GM12878 (cell line): ENCODE data around the gene DYNLL1. TPM values are rescaled to one million over a fixed set of nuclear protein-coding genes. Genes with fewer than 3 reads are reported as not detected.

Experiments used
- ATAC-seq: fragments of 200-7000 bp; cut with Tn5 transposase; 3 replicates; pipeline ENCODE4 v1.9.1; 2020; ENCODE audit warnings: mild to moderate bottlenecking, moderate library complexity
- BruUV-seq: library from RNA; stranded (reverse); fragments of 400-500 nt; replicated peaks from 2 replicates; lab custom pipeline; 2021; lab: Mats Ljungman, UMichigan
- CTCF ChIA-PET: fragments of 300-600 bp; sonication (Branson Sonifier 250); formaldehyde crosslinking; extraction: SDS; loops from one replicate; lab custom pipeline; 2021; ENCODE audit warnings: inconsistent platforms; lab: Yijun Ruan, JAX
- POLR2A ChIA-PET: fragments of 350-600 bp; formaldehyde crosslinking; extraction: SDS; loops from one replicate; lab custom pipeline; 2021; ENCODE audit warnings: inconsistent platforms; lab: Charles Lee
- RAD21 ChIA-PET: fragments of 300-600 bp; sonication (Branson Sonifier 250); formaldehyde crosslinking; loops from one replicate; lab custom pipeline; 2023; ENCODE audit warnings: antibody characterized with exemption; ENCODE audit not compliant: unreplicated experiment; lab: Charles Lee
- SMC1A ChIA-PET: fragments of 300-600 bp; sonication (Branson Sonifier 250); formaldehyde crosslinking; loops from one replicate; lab custom pipeline; 2023; ENCODE audit not compliant: unreplicated experiment, uncharacterized antibody; lab: Charles Lee
- DNase-seq: peaks from one replicate; pipeline ENCODE4 v3.0.0-alpha.2; 2011; ENCODE audit warnings: low read depth, low spot score
- FAIRE-seq: peaks from 3 replicates; lab custom pipeline; 2011; peaks lifted over from hg19 to GRCh38; lab: Jason Lieb, UNC
- H2AFZ ChIP-seq: 2 replicates; pipeline ENCODE4 v1.6.0; 2011; ENCODE audit warnings: low read depth, low read length, control low read depth; ENCODE audit not compliant: control insufficient read depth
- H3K27ac ChIP-seq: 2 replicates; pipeline ENCODE4 v1.5.1; 2011; ENCODE audit warnings: control low read depth; ENCODE audit not compliant: control insufficient read depth, insufficient read depth
- H3K27me3 ChIP-seq, 2 experiments: replicated peaks in 1 of 2; 2 replicates each; pipeline versions ENCODE4 v1.6.0 to v1.6.1; 2011; ENCODE audit warnings: low read length in 1 of 2; ENCODE audit not compliant: control insufficient read depth in 2 of 2, insufficient read depth in 2 of 2
- H3K36me3 ChIP-seq, 2 experiments: 2 replicates each; pipeline ENCODE4 v1.5.1; 2011; ENCODE audit warnings: low read length in 1 of 2; ENCODE audit not compliant: control insufficient read depth in 2 of 2, insufficient read depth in 2 of 2
- H3K4me1 ChIP-seq: 2 replicates; pipeline ENCODE4 v1.6.1; 2011; ENCODE audit warnings: mild to moderate bottlenecking, low read length, moderate library complexity, mixed read lengths; ENCODE audit not compliant: control insufficient read depth, insufficient read depth
- H3K4me2 ChIP-seq: 2 replicates; pipeline ENCODE4 v1.6.0; 2011; ENCODE audit warnings: control low read depth; ENCODE audit not compliant: control insufficient read depth, insufficient read depth
- H3K4me3 ChIP-seq: fragments of 200-600 bp; sonication (generic); 2 replicates; pipeline ENCODE4 v1.5.1; 2016
- H3K79me2 ChIP-seq: 2 replicates; pipeline ENCODE4 v1.6.0; 2011; ENCODE audit warnings: low read length; ENCODE audit not compliant: control insufficient read depth, insufficient read depth
- H3K9ac ChIP-seq: 2 replicates; pipeline ENCODE4 v1.8.0; 2011; ENCODE audit warnings: low read length, control low read depth, mixed read lengths; ENCODE audit not compliant: control insufficient read depth, insufficient read depth
- H3K9me3 ChIP-seq: replicated peaks from 3 replicates; pipeline ENCODE4 v1.5.1; 2011; ENCODE audit warnings: mild to moderate bottlenecking, low read length; ENCODE audit not compliant: control insufficient read depth, insufficient read depth
- H4K20me1 ChIP-seq: 2 replicates; pipeline ENCODE4 v1.6.0; 2011; ENCODE audit not compliant: control insufficient read depth, insufficient read depth
- CBFB ChIP-seq: IDR thresholded peaks from 2 replicates; pipeline ENCODE4 v1.6.1; 2016; ENCODE audit warnings: antibody characterized with exemption, low read depth
- CBX5 ChIP-seq: sonication (generic); IDR thresholded peaks from 2 replicates; pipeline ENCODE4 v1.6.1; 2016; ENCODE audit warnings: low read depth, moderate library complexity, mild to moderate bottlenecking, inconsistent platforms
- EGR1 ChIP-seq, 2 experiments: IDR thresholded peaks; 1 replicate in 1 of 2; 2 replicates in 1 of 2; pipeline ENCODE4 v1.6.1; 2011 to 2012; ENCODE audit warnings: low read depth in 2 of 2, low read length in 2 of 2, borderline replicate concordance in 1 of 2, mild to moderate bottlenecking in 1 of 2, moderate library complexity in 1 of 2
- EZH2 ChIP-seq: IDR thresholded peaks from 2 replicates; pipeline ENCODE4 v1.6.1; 2012; ENCODE audit warnings: low read depth, mild to moderate bottlenecking, control low read depth, inconsistent platforms, low read length, borderline replicate concordance; ENCODE audit not compliant: control insufficient read depth
- FOS ChIP-seq: IDR thresholded peaks from 3 replicates; pipeline ENCODE4 v1.6.1; 2011; ENCODE audit warnings: borderline replicate concordance; ENCODE audit not compliant: insufficient read length; ENCODE audit errors: extremely low read depth
- GATAD2B ChIP-seq: fragments of 450-650 bp; conservative IDR thresholded peaks from 2 replicates; pipeline ENCODE4 v1.6.1; 2017; ENCODE audit warnings: low read depth, mild to moderate bottlenecking, moderate library complexity
- MAX ChIP-seq: IDR thresholded peaks from 2 replicates; pipeline ENCODE4 v1.6.1; 2012; ENCODE audit warnings: low read depth, low read length, improper control_type of control experiment
- MTA3 ChIP-seq: IDR thresholded peaks from 2 replicates; pipeline ENCODE4 v1.6.1; 2012; ENCODE audit warnings: low read length, inconsistent platforms, borderline replicate concordance
- NBN ChIP-seq: fragments of 450-650 bp; IDR thresholded peaks from 2 replicates; pipeline ENCODE4 v1.6.1; 2016
- PAX5 ChIP-seq: IDR thresholded peaks from 2 replicates; pipeline ENCODE4 v1.6.1; 2011; ENCODE audit warnings: low read depth, low read length, borderline replicate concordance
- POLR2AphosphoS2 ChIP-seq: IDR thresholded peaks from 2 replicates; pipeline ENCODE4 v1.6.1; 2011; ENCODE audit warnings: low read depth, mild to moderate bottlenecking, low read length, improper control_type of control experiment, moderate library complexity
- POLR2AphosphoS5 ChIP-seq: IDR thresholded peaks from 2 replicates; pipeline ENCODE4 v1.6.1; 2011; ENCODE audit warnings: mild to moderate bottlenecking, low read length, inconsistent platforms
- RAD21 ChIP-seq: IDR thresholded peaks from 2 replicates; pipeline ENCODE4 v1.6.1; 2011; ENCODE audit warnings: mild to moderate bottlenecking, low read depth, low read length, moderate library complexity; ENCODE audit not compliant: insufficient read depth
- SKIL ChIP-seq: fragments of 450-650 bp; IDR thresholded peaks from 2 replicates; pipeline ENCODE4 v1.6.1; 2017; ENCODE audit warnings: mild to moderate bottlenecking, low read depth, inconsistent platforms; ENCODE audit not compliant: poor library complexity, severe bottlenecking
- YY1 ChIP-seq: IDR thresholded peaks from 2 replicates; pipeline ENCODE4 v1.6.1; 2011; ENCODE audit warnings: low read depth, mild to moderate bottlenecking, low read length
- ZBED1 ChIP-seq: IDR thresholded peaks from 2 replicates; pipeline ENCODE4 v1.6.1; 2016; ENCODE audit warnings: borderline replicate concordance
- ZBTB4 ChIP-seq: fragments of 450-650 bp; formaldehyde crosslinking; IDR thresholded peaks from 2 replicates; pipeline ENCODE4 v1.4.0; 2022; ENCODE audit warnings: mild to moderate bottlenecking, moderate library complexity
- WGBS: methylation state at CpG from one replicate; pipeline ENCODE4 v1.1.6; 2016; ENCODE audit warnings: low lambda C conversion rate; ENCODE audit not compliant: insufficient replicate concordance, insufficient coverage; ENCODE audit errors: missing lambda C conversion rate; 5-methylcytosine and 5-hydroxymethylcytosine counted together
- in situ Hi-C: fragments of 300-500 bp; cut with MboI; formaldehyde crosslinking; loops from 9 replicates; pipeline ENCODE4 v1.14.3; 2018; ENCODE audit warnings: mixed read lengths
- intact Hi-C: fragments of 100-400 bp; cut with micrococcal nuclease; formaldehyde crosslinking; loops from one replicate; pipeline ENCODE4 v1.14.2; 2022; ENCODE audit not compliant: unreplicated experiment
- polyA plus RNA-seq, 11 experiments: library from polyadenylated mRNA; depleted of rRNA in 4 of 11; unstranded in 6 of 11; stranded (reverse) in 5 of 11; fragments of >200 nt; fragmentation: Nextera tagmentation in 4 of 11; fragmentation: Illumina TruSeq in 1 of 11; extraction: Ambion mirVana in 4 of 11; extraction: Trizol in 1 of 11; gene quantifications; 1 replicate in 1 of 11; 2 replicates in 10 of 11; pipeline versions ENCODE4 v1.2.1 to v1.2.3, GENCODE V29; 2011 to 2016; ENCODE audit warnings: inconsistent platforms in 2 of 11, missing spikeins in 2 of 11, low read depth in 1 of 11
- total RNA-seq, 4 experiments: library from RNA; depleted of rRNA in 3 of 4; stranded (reverse); fragments of >200 nt in 3 of 4; fragmentation: Illumina TruSeq in 1 of 4; extraction: Trizol in 1 of 4; gene quantifications; 2 replicates each; pipeline versions ENCODE4 v1.2.1 to v1.2.3, GENCODE V29; 2013 to 2021

The DYNLL1 gene
- total and polyA plus RNA-seq, 10 of the 15 experiments (the other 5 are each of a cell fraction or from before 2014, with no cell fraction given) = 239 to 796 (median 379) TPM

GRCh38 chr12:120532701-120533238, 36.9 kb downstream of the DYNLL1 start (continued):
- no peak for TF ChIP-seq YY1

GRCh38 chr12:120534203-120534702, 38.3 kb downstream of the DYNLL1 start, which contains the start of gene RNF10:
RNF10 (plus strand) TSS chr12:120534356; CDS start chr12:120534812, 456 bp downstream.
- intact Hi-C loops (loop anchor here (1.0 kb wide), 1 partner anchor 66 kb away; no protein-coding TSS in a partner anchor), in situ Hi-C loops (no loop called here)
- BruUV-seq = no TSS peak
- Histone ChIP-seq H3K4me1 (peaks cover 25% of the 10 kb centered on the region), H3K4me2 (peak within 1 kb of the TSS; percentile 78), H3K36me3 (peaks cover 0 to 16% of the 10 kb centered on the region in 2 experiments; a peak in 1 of 4 replicates), H3K27ac (peak within 1 kb of the TSS; percentile 75), H2AFZ (peak within 1 kb of the TSS; percentile 94), H3K9ac (peak within 1 kb of the TSS; percentile 84), H4K20me1 (peaks cover 5% of the 10 kb centered on the region; the same call in 1 of the 2 replicates), H3K9me3 (no peaks in the 10 kb centered on the region), H3K79me2 (peaks cover 50% of the 10 kb centered on the region), H3K27me3 (no peaks in the 10 kb centered on the region), H3K4me3 (peak within 1 kb of the TSS; percentile 70)
- under 1% methylated on average over 37 of the region's 43 CpGs for whole genome bisulfite sequencing
- RAD21 ChIA-PET = no interaction called here
- ATAC-seq (peak; percentile 78), DNase-seq (peak; percentile 68), FAIRE-seq (peak; percentile 71)
- POLR2A ChIA-PET = interaction anchor here (0.7 to 2.3 kb wide), 3 partner anchors 18 to 97 kb away, joined by 5 to 11 read pairs (median 5); partner anchors contain the start of genes COX6A1 and POP5
- SMC1A ChIA-PET = interaction anchor here (1.0 kb wide), 1 partner anchor 9 kb away, joined by 4 read pairs; no protein-coding TSS in a partner anchor
- CTCF ChIA-PET = interaction anchor here (1.4 to 2.0 kb wide), 3 partner anchors 49 to 232 kb away, joined by 4 to 6 read pairs (median 5); partner anchors contain the start of gene SIRT4
- TF ChIP-seq SKIL (no peak), EZH2 (no peak), POLR2AphosphoS2 (peak; percentile 91), FOS (no peak), MTA3 (no peak), NBN (no peak), RAD21 (no peak), GATAD2B (0 out of 2 replicates have a peak, but pooled peaks have one; percentile 74), PAX5 (no peak), ZBTB4 (no peak), EGR1 (IDR thresholded peaks at IDR 0.05; ENCODE audit: borderline replicate concordance in 1 of 2, low read depth in 2 of 2, low read length in 2 of 2) (peak in 1 of 2 experiments; percentile 20; a peak in 1 of 3 replicates), MAX (no peak), ZBED1 (no peak), POLR2AphosphoS5 (peak; percentile 98), CBX5 (no peak), CBFB (0 out of 2 replicates have a peak, but pooled peaks have one; percentile 46)
